Activated CD4-positive, alpha-beta T cell treated with anti-CD3 and anti-CD28 coated beads for 48 hours (primary cell): ENCODE data around the gene LRMDA.

ENCODE experiments used
- DNase-seq: peaks from one replicate; pipeline ENCODE4 v3.0.0-alpha.2; 2020

The LRMDA gene

GRCh38 chr10:76017733-76018433, 586.5 kb downstream of the LRMDA start:
- no peak for DNase-seq

- no peak for DNase-seq
Observed at GRCh38 chr10:76020630-76021029, 589.2 kb downstream of the LRMDA start.

DNA sequence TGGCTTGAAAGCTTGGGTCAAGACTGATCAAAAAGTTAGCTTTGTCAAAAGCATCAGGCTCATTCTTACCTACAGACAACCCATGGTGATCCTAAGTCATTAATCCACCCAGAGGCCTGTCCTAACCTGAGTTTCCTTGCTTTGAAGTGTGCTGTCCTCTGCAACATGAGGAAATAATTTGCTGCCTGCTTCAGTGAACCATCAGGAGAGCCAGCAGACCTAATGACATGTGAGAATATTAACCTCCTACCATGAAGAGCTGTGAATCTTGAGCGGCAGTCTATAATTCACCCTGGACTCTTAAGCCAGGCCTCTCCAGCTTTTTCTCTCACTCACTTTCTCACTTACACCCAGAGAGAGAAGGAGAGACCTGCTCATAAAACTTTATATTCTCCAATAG, 590.0 kb downstream of the LRMDA start:
- DNase-seq = no peak

- DNase-seq = no peak
Observed at GRCh38 chr10:76022366-76022765, 590.9 kb downstream of the LRMDA start.

DNA sequence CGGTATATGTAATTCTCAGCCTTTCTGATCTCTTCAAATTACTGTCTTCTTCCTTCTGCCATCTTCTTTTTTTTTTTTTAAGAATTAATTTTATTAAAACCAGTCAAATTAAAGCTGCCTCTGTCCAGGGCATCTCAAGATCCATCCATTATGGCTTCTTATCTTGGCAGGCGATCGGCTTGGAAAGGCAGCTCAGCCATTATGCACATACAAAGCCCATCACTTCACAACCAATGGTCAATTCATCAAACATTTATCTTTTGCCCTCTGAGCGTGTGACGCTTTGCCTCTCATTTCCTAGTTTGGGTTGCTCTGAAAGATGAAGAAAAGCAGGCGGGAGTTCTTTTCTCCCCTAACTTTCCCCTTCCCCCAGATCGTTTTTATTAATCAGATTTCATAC, 591.6 kb downstream of the LRMDA start:
- no peak for DNase-seq

DNA sequence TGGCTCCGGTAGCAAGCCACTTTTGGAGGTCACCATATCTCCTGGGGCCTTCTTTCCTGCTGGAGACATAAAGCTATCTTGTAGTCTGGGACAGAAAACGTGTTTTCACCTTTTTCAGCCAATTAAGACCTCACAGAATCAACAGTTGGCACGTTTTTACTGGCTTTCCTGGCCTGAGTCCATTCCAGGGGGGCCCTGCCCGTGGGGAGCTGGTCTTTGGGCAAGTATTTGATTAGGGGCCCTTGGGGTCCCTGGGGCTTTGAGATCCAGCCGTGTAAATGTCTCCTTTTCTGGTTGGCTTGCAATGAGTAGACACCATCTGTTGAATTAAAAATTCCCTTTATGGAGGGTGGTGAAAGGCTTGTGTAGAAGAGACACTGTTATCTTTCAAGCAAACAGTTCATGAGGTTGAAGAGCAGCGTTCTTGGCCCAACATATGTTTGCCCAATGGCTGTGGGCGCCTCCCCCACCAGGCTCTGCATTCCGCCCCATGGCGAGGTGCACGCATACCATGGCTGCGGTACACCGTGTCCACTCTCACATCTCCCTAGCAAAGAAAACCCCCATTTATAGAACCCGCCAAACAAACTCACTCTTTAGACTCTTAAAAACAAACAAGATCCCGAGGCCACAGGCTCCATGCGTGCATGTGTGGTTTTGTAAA, 593.2 kb downstream of the LRMDA start:
- DNase-seq = no peak

DNA sequence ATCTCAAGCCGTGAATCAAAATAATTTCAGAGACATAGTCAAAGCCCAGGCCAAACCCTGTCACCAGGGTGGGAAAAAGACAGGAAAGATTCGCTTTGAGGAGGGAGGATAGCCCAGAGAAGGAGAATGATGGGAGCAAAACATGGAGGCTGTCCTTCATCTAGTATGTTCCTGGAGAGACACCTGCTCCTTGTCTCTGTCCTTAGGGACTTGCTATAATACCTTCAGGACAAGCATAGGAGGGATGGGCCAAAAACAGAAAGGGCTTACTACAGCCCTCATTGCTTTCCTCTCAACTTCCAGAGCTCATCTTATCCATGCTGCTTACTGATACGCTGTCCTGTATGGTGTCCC, 593.7 kb downstream of the LRMDA start:
- no peak for DNase-seq

DNA sequence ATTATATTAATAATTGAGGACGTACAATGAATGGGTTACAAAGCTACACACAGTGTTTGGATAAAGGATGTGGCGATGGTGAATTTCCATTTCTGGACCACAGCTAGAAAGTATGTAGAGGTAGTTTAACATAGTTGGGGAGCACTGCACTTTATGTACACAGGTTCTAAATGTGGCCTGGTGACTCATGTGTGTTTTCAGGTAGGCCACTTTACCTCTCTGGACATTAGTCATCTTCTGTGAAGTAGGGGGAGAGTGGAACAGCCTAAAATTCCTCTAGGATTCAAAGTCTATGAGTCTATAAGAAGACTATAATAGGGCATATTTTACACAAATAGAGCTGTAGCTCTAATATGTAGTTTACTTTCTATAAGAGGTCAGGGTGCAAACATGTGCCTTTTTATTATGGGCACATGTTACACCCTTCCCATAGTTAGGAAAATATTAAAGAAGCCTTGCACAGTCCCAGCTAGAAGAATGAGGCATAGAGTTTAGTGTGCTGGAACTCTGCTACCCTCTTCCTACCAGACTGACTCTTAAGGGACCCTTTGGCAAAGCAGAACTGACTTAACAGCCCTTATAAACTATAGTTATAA, 594.9 kb downstream of the LRMDA start:
- DNase-seq = no peak

GRCh38 chr10:76026905-76027304, 595.5 kb downstream of the LRMDA start:
- no peak for DNase-seq

DNA sequence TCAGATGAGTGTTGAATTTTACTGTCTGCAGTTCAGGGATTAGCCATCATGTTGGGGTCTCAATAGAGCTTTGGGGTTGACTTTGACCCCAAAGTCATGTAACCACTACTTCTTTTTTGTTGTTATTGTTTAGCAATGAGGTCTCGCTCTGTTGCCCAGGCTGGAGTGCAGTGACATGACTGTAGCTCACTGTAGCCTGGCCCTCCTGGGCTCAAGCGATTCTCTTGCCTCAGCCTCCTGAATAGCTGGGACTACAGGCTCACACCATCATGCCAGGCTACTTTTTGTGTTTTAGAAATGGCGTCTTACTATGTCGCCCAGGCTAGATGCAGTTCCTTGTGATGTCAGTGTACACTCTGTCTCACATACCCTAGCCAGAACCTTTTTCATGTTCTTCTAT, 598.4 kb downstream of the LRMDA start:
- DNase-seq = no peak

GRCh38 chr10:76031099-76031498, 599.7 kb downstream of the LRMDA start:
- DNase-seq = no peak

- DNase-seq = no peak
Observed at GRCh38 chr10:76031769-76032699, 600.6 kb downstream of the LRMDA start.

- no peak for DNase-seq
Observed at GRCh38 chr10:76032700-76033039, 601.2 kb downstream of the LRMDA start.

DNA sequence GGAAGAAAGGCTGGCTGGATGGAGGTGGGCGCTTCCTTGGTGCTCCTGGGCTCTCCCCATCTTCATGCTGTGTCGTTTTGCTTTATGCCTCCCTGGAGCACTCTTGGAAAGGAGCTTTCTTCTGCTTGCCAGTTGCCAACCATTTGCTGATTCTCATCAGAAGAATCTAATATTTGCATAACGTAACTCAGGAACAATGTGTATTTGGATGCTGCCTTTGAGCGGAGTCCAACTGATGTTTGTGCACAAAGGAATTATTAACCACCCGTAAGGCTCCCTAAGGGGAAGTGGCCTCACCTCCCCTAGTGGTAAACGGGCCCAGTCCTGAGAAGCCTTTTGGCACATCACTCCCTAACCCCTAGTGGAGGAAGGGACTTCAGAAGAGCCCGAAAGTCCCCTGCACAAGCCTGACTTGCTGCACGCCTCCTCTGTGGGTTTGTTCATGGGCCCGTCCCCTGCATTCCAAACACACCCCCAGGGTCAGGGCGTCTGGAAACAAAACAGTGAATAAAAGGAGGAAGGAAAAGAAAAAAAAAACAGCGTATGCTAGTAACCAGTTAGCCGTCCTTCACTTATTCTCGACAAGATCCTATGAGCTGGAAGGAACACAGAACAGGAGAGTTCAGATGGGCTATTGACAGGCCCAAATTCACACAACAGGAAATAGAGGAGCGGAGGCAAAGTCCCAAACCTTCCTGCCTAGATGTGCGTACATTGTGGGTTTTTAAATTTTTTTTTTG, 602.2 kb downstream of the LRMDA start:
- DNase-seq = no peak

- DNase-seq = no peak
Observed at GRCh38 chr10:76034353-76035205, 603.2 kb downstream of the LRMDA start.

DNA sequence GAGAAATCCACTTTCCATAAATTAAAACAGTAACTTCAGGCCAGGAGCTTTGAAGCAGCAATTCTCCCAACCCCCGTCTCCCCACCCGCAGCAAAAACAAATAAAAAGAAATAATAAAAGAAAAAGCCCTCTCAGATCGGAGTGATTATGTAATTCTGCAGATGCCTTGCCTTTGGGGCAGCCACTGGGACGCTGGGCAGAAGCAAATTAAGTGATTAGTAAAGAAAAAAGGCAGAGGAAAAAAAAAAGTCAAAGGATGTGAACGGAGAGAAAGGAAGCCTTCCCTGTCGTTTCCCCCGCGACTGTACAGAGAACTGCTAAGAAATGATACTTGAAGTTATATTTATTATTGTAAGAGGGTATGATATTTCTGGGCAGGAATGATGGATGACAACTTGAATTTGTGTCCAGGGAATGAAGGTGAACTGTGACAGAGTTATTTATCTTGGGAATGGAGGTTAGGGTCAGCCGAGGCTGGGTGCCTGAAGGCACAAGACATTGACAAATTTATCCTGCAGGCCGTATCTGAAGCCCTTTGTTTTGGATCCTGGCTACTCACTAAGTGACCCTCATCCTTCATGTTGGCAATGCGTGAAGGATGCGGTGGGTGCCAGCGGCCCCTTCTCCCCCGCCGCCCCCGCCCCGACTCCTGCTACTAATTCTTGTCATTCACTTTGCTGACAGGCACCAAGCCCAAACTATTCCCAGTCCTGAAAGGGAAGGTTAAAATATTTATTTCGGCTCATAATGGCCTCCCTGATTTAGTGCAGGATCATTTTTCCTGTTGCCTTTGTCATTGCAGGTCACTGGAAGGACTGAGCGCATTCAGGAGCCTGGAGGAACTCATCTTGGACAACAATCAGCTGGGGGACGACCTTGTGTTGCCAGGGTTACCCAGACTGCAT, 604.0 kb downstream of the LRMDA start:
- no peak for DNase-seq

DNA sequence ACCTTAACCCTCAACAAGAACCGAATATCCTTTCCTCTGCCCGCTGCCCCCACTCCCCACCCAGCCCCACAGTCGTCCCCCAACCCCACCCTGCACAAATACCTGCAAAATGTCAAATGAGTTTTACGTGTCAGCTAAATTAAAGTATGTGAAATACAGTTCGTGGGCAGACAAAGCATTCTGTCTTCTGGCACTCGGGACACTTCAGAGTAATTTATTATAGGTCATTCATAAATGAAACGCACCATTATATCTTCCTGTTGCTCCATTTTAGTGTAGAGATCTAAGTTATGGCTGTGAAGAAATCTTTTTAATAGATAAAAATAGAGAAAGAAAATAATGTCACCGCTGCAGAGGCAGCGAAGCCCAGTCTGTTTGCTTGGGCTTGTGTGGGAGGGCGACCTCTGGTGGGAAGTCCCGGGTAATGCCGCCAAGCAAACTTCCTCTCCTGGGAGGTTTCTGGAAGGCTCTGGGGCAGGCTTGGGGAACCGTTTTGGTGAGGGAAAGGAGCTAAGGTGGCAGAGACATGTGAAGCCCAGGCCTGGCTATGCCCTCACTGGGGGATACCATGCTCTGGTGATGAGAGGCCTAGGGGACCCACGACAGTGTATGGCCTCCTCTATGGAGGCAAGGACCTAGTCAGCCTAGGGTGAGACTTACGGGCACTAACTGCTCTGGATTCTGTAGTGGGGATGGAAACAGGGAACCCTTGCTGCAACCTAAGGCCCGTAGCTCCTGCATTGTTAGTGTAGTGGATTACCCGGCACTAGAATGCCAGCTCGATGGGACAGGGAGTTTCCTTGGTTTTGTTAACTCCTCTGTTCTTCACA, 604.9 kb downstream of the LRMDA start:
- DNase-seq = peak; percentile 61

GRCh38 chr10:76036962-76037361, 605.5 kb downstream of the LRMDA start:
- DNase-seq = no peak

DNA sequence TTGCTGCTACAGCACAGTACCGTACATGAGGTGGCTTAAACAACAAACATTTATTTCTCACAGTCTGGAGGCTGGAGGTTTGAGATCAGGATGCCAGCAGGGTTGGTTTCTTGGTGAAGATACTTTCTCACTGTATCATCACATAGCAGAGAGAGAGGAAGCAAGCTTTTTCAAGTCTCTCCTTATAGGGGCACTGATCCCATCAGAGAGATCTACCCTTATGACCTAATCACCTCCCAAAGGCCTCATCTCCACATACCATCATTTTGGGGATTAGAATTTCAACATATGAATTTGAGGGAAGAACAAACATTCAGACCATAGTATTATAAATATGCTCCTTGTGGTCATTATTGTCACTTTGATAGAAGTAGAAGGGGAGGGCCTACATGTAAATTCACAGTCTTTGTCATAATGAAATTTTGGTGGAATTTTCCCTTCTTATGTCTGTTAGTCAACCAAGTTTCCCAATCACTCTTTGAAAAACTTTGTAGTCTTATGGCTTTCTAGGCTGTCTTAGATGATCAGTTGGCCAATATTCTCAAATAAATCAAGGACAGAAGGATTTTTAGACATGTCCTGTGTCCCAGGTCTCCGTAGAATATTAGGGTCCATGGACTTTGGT, 606.2 kb downstream of the LRMDA start:
- no peak for DNase-seq
